Measurements from ENCODE around the gene EPHA4.

Gene EPHA4

GRCh38 chr2:221493391-221493790, 78.7 kb downstream of the EPHA4 start:
- no peak for TF ChIP-seq CTCF (IDR thresholded peaks at IDR 0.05; ENCODE audit: poor library complexity, severe bottlenecking)
- DNase-seq (ENCODE audit: low spot score): no peak
- Histone ChIP-seq H3K36me3 (ENCODE audit: low read depth) (no peaks in the 10 kb centered on the region), H3K4me3 (ENCODE audit: severe bottlenecking) (no peak overlapping the region), H3K27me3 (ENCODE audit: insufficient read depth, poor library complexity, severe bottlenecking) (no peaks in the 10 kb centered on the region), H3K27ac (ENCODE audit: poor library complexity, severe bottlenecking) (no peak overlapping the region), H3K9me3 (ENCODE audit: severe bottlenecking) (no peaks in the 10 kb centered on the region), H3K4me1 (ENCODE audit: insufficient read depth, poor library complexity, severe bottlenecking) (no peaks in the 10 kb centered on the region)
- ATAC-seq (ENCODE audit: low read depth): no peak

- Histone ChIP-seq H3K36me3 (ENCODE audit: low read depth) (no peaks in the 10 kb centered on the region), H3K27me3 (ENCODE audit: insufficient read depth, poor library complexity, severe bottlenecking) (no peaks in the 10 kb centered on the region), H3K9me3 (ENCODE audit: severe bottlenecking) (no peaks in the 10 kb centered on the region), H3K4me3 (ENCODE audit: severe bottlenecking) (no peak overlapping the region), H3K4me1 (ENCODE audit: insufficient read depth, poor library complexity, severe bottlenecking) (no peaks in the 10 kb centered on the region), H3K27ac (ENCODE audit: poor library complexity, severe bottlenecking) (no peak overlapping the region)
- DNase-seq (ENCODE audit: low spot score) (no peak), ATAC-seq (ENCODE audit: low read depth) (no peak)
- TF ChIP-seq CTCF (IDR thresholded peaks at IDR 0.05; ENCODE audit: poor library complexity, severe bottlenecking): no peak
Observed at GRCh38 chr2:221492636-221493035, 79.5 kb downstream of the EPHA4 start.

- Histone ChIP-seq H3K27me3 (ENCODE audit: insufficient read depth, poor library complexity, severe bottlenecking) (no peaks in the 10 kb centered on the region), H3K27ac (ENCODE audit: poor library complexity, severe bottlenecking) (no peak overlapping the region), H3K4me1 (ENCODE audit: insufficient read depth, poor library complexity, severe bottlenecking) (no peaks in the 10 kb centered on the region), H3K9me3 (ENCODE audit: severe bottlenecking) (no peaks in the 10 kb centered on the region), H3K4me3 (ENCODE audit: severe bottlenecking) (no peak overlapping the region), H3K36me3 (ENCODE audit: low read depth) (no peaks in the 10 kb centered on the region)
- DNase-seq (ENCODE audit: low spot score) (no peak), ATAC-seq (ENCODE audit: low read depth) (no peak)
- no peak for TF ChIP-seq CTCF (IDR thresholded peaks at IDR 0.05; ENCODE audit: poor library complexity, severe bottlenecking)
Observed at GRCh38 chr2:221490506-221491060, 81.5 kb downstream of the EPHA4 start.

GRCh38 chr2:221488136-221488807, 83.8 kb downstream of the EPHA4 start:
- no peak for ATAC-seq (ENCODE audit: low read depth)
- Histone ChIP-seq H3K4me1 (ENCODE audit: insufficient read depth, poor library complexity, severe bottlenecking) (no peaks in the 10 kb centered on the region), H3K4me3 (ENCODE audit: severe bottlenecking) (no peak overlapping the region), H3K27me3 (ENCODE audit: insufficient read depth, poor library complexity, severe bottlenecking) (no peaks in the 10 kb centered on the region), H3K27ac (ENCODE audit: poor library complexity, severe bottlenecking) (no peak overlapping the region), H3K9me3 (ENCODE audit: severe bottlenecking) (no peaks in the 10 kb centered on the region), H3K36me3 (ENCODE audit: low read depth) (no peaks in the 10 kb centered on the region)
- no peak for TF ChIP-seq CTCF (IDR thresholded peaks at IDR 0.05; ENCODE audit: poor library complexity, severe bottlenecking)
- DNase-seq (ENCODE audit: low spot score): no peak

- DNase-seq (ENCODE audit: low spot score): no peak
- Histone ChIP-seq H3K27ac (ENCODE audit: poor library complexity, severe bottlenecking) (no peak overlapping the region), H3K36me3 (ENCODE audit: low read depth) (no peaks in the 10 kb centered on the region), H3K27me3 (ENCODE audit: insufficient read depth, poor library complexity, severe bottlenecking) (no peaks in the 10 kb centered on the region), H3K4me3 (ENCODE audit: severe bottlenecking) (no peak overlapping the region), H3K4me1 (ENCODE audit: insufficient read depth, poor library complexity, severe bottlenecking) (no peaks in the 10 kb centered on the region), H3K9me3 (ENCODE audit: severe bottlenecking) (no peaks in the 10 kb centered on the region)
- no peak for TF ChIP-seq CTCF (IDR thresholded peaks at IDR 0.05; ENCODE audit: poor library complexity, severe bottlenecking)
- ATAC-seq (ENCODE audit: low read depth): no peak
Observed at GRCh38 chr2:221486106-221486505, 86.0 kb downstream of the EPHA4 start.

Data from RWPE2 (cell line).